Activated T-cell treated with anti-CD3 and anti-CD28 coated beads, Interleukin-2, amount 50 U/mL, for 24 hours (primary cell): ENCODE results near the gene ATG2B.

Source experiments
- DNase-seq: peaks from one replicate; pipeline ENCODE4 v3.0.0-alpha.2; 2020
- H3K27ac Mint-ChIP-seq: 2 replicates; pipeline ENCODE4 v1.8.0; 2020; ENCODE audit warnings: mild to moderate bottlenecking, mixed read lengths
- H3K27me3 Mint-ChIP-seq: 2 replicates; pipeline ENCODE4 v1.8.0; 2020; ENCODE audit warnings: mixed read lengths
- H3K36me3 Mint-ChIP-seq: 2 replicates; pipeline ENCODE4 v1.8.0; 2020; ENCODE audit warnings: low read depth, mixed read lengths
- H3K4me1 Mint-ChIP-seq: 2 replicates; pipeline ENCODE4 v1.8.0; 2020; ENCODE audit warnings: low read depth, mixed read lengths
- H3K4me3 Mint-ChIP-seq: 2 replicates; pipeline ENCODE4 v1.8.0; 2020; ENCODE audit warnings: mild to moderate bottlenecking, moderate library complexity, mixed read lengths
- H3K9me3 Mint-ChIP-seq: 2 replicates; pipeline ENCODE4 v1.8.0; 2020; ENCODE audit warnings: mixed read lengths

ATG2B gene

DNA sequence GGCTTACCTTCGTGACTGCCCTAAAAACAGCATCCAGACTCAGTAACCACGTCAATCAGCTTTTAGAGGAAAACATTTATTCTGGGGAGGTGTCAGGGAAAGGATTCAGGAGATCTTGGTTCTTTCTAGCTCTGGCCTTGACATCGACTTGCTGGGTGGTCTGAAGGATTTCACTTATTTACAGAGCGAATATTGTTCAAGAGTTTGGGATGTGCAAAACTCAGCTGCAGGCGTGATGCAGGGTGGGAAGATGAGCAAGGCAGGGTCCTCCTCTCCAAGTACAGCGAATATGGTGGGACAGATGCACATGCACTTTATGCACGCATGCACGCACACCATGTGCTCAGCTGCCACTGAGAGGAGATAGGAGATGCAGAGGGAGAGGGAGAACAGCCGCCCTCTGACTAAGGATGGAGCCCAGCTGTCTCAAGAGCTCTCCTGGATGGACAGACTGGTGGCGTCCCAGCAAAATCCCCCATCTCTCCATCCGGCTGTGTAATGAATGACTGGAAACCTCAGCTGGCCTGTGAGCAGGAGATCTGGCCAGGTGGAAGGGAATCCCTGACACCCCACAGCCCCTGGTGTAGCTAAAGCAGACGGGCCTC, 131.5 kb downstream of the ATG2B start:
- no peak for DNase-seq
- H3K9me3 Mint-ChIP-seq, result no peaks in the 10 kb centered on the region
- no peak overlapping the region for H3K4me3 Mint-ChIP-seq
- peaks cover 3% of the 10 kb centered on the region for H3K27me3 Mint-ChIP-seq
- no peak overlapping the region for H3K27ac Mint-ChIP-seq
- no peaks in the 10 kb centered on the region for H3K4me1 Mint-ChIP-seq
- no peaks in the 10 kb centered on the region for H3K36me3 Mint-ChIP-seq

- H3K27ac Mint-ChIP-seq, result no peak overlapping the region
- H3K27me3 Mint-ChIP-seq, result peaks cover 3% of the 10 kb centered on the region
- no peak overlapping the region for H3K4me3 Mint-ChIP-seq
- DNase-seq, result no peak
- no peaks in the 10 kb centered on the region for H3K4me1 Mint-ChIP-seq
- H3K36me3 Mint-ChIP-seq, result no peaks in the 10 kb centered on the region
- no peaks in the 10 kb centered on the region for H3K9me3 Mint-ChIP-seq
These were observed 132.1 kb downstream of the ATG2B start for GRCh38 chr14:96231056-96231455.

- Mint-ChIP-seq H3K9me3 (no peaks in the 10 kb centered on the region), H3K27ac (no peak overlapping the region), H3K4me1 (no peaks in the 10 kb centered on the region), H3K4me3 (no peak overlapping the region), H3K36me3 (no peaks in the 10 kb centered on the region), H3K27me3 (peaks cover 3% of the 10 kb centered on the region)
- no peak for DNase-seq
These were observed 133.8 kb downstream of the ATG2B start for GRCh38 chr14:96229315-96229714.
